IMR-90 (cell line): ENCODE data around the gene RIMS1. TPM values are rescaled to one million over a fixed set of nuclear protein-coding genes. Genes with fewer than 3 reads are reported as not detected.

Experiments
- ATAC-seq: fragments of 200-7000 bp; cut with Tn5 transposase; 2 replicates; pipeline ENCODE4 v1.9.1; 2020; ENCODE audit warnings: low read depth, mild to moderate bottlenecking, moderate library complexity
- BruUV-seq: library from RNA; stranded (reverse); fragments of 400-500 nt; replicated peaks from 2 replicates; lab custom pipeline; 2021; lab: Mats Ljungman, UMichigan
- CTCF ChIA-PET: fragments of 300-600 bp; formaldehyde crosslinking; extraction: SDS; loops from one replicate; lab custom pipeline; 2021; ENCODE audit warnings: antibody characterized with exemption; lab: Yijun Ruan, JAX
- POLR2A ChIA-PET: fragments of 300-600 bp; sonication (Branson Sonifier 250); formaldehyde crosslinking; loops from one replicate; lab custom pipeline; 2022; ENCODE audit warnings: antibody characterized with exemption; ENCODE audit not compliant: unreplicated experiment; lab: Charles Lee
- DNase-seq: peaks from one replicate; pipeline ENCODE4 v3.0.0; 2013
- H2AFZ ChIP-seq: replicated peaks from 2 replicates; pipeline ENCODE3; 2013; ENCODE audit warnings: low read length, mild to moderate bottlenecking; ENCODE audit not compliant: poor library complexity
- H2AK5ac ChIP-seq: 2 replicates; pipeline ENCODE4 v1.6.1; 2013; ENCODE audit warnings: low read depth, low read length, inconsistent platforms
- H2AK9ac ChIP-seq: replicated peaks from 2 replicates; pipeline ENCODE3; 2013; ENCODE audit warnings: mild to moderate bottlenecking, low read depth, low read length, moderate library complexity; ENCODE audit not compliant: poor library complexity
- H2BK120ac ChIP-seq: 2 replicates; pipeline ENCODE4 v1.6.1; 2013; ENCODE audit warnings: low read depth, low read length, inconsistent platforms
- H2BK15ac ChIP-seq: 3 replicates; pipeline ENCODE4 v1.6.1; 2013; ENCODE audit warnings: low read depth, low read length, inconsistent platforms
- H2BK20ac ChIP-seq: 2 replicates; pipeline ENCODE4 v1.6.1; 2013; ENCODE audit warnings: low read depth, mild to moderate bottlenecking, inconsistent platforms, low read length, moderate library complexity
- H2BK5ac ChIP-seq: 2 replicates; pipeline ENCODE4 v1.6.1; 2013; ENCODE audit warnings: mild to moderate bottlenecking, low read depth, low read length, inconsistent platforms; ENCODE audit not compliant: poor library complexity, severe bottlenecking
- H3K14ac ChIP-seq: replicated peaks from 2 replicates; pipeline ENCODE4 v1.6.1; 2013; ENCODE audit warnings: low read depth, low read length, inconsistent platforms
- H3K18ac ChIP-seq: 2 replicates; pipeline ENCODE4 v1.6.1; 2013; ENCODE audit warnings: low read depth, low read length, control low read depth
- H3K23ac ChIP-seq: 2 replicates; pipeline ENCODE4 v1.6.1; 2013; ENCODE audit warnings: low read depth, low read length, inconsistent platforms
- H3K27ac ChIP-seq: 2 replicates; pipeline ENCODE4 v1.5.1; 2013; ENCODE audit warnings: mild to moderate bottlenecking, control low read depth, low read length; ENCODE audit not compliant: insufficient read depth
- H3K27me3 ChIP-seq: 2 replicates; pipeline ENCODE4 v1.6.1; 2013; ENCODE audit warnings: low read length; ENCODE audit not compliant: control insufficient read depth, insufficient read depth
- H3K36me3 ChIP-seq: 2 replicates; pipeline ENCODE4 v1.6.1; 2013; ENCODE audit warnings: low read length, mixed read lengths; ENCODE audit not compliant: control insufficient read depth, insufficient read depth
- H3K4ac ChIP-seq: 2 replicates; pipeline ENCODE4 v1.6.1; 2013; ENCODE audit warnings: low read depth, low read length, inconsistent platforms
- H3K4me1 ChIP-seq: 2 replicates; pipeline ENCODE4 v1.6.1; 2013; ENCODE audit warnings: low read length, mixed read lengths; ENCODE audit not compliant: control insufficient read depth, insufficient read depth
- H3K4me2 ChIP-seq: 2 replicates; pipeline ENCODE4 v1.6.1; 2013; ENCODE audit warnings: low read depth, mild to moderate bottlenecking, control low read depth, low read length, moderate library complexity
- H3K4me3 ChIP-seq: 2 replicates; pipeline ENCODE4 v1.5.1; 2013; ENCODE audit warnings: low read depth, mild to moderate bottlenecking, control low read depth, low read length, moderate library complexity; ENCODE audit not compliant: insufficient read depth
- H3K56ac ChIP-seq: 2 replicates; pipeline ENCODE4 v1.6.1; 2013; ENCODE audit warnings: low read length, inconsistent platforms; ENCODE audit not compliant: insufficient read depth; ENCODE audit errors: extremely low read depth
- H3K79me1 ChIP-seq, 2 experiments: 2 replicates each; pipeline ENCODE4 v1.6.1; 2013; ENCODE audit warnings: low read length in 2 of 2, inconsistent platforms in 1 of 2, low read depth in 1 of 2
- H3K9ac ChIP-seq: 2 replicates; pipeline ENCODE4 v1.6.1; 2013; ENCODE audit warnings: low read depth, low read length, control low read depth
- H3K9me1 ChIP-seq: 2 replicates; pipeline ENCODE4 v1.6.1; 2013; ENCODE audit warnings: low read length, inconsistent platforms; ENCODE audit not compliant: insufficient read depth
- H3K9me3 ChIP-seq: 2 replicates; pipeline ENCODE4 v1.6.1; 2013; ENCODE audit warnings: low read length; ENCODE audit not compliant: control insufficient read depth, insufficient read depth
- H4K20me1 ChIP-seq: 2 replicates; pipeline ENCODE4 v1.6.1; 2013; ENCODE audit warnings: low read length, inconsistent platforms; ENCODE audit not compliant: insufficient read depth
- H4K5ac ChIP-seq: 2 replicates; pipeline ENCODE4 v1.6.1; 2013; ENCODE audit warnings: mild to moderate bottlenecking, low read depth, low read length, control low read depth
- H4K8ac ChIP-seq, 2 experiments: 2 replicates each; pipeline ENCODE4 v1.6.1; 2013; ENCODE audit warnings: low read depth in 2 of 2, low read length in 2 of 2, control low read depth in 1 of 2, inconsistent platforms in 1 of 2
- H4K91ac ChIP-seq: 2 replicates; pipeline ENCODE4 v1.6.1; 2013; ENCODE audit warnings: low read depth, low read length, inconsistent platforms; ENCODE audit not compliant: insufficient read depth
- CHD1 ChIP-seq: IDR thresholded peaks from 2 replicates; pipeline ENCODE4 v1.6.1; 2012; ENCODE audit warnings: low read depth, low read length, improper control_type of control experiment
- MAFK ChIP-seq: IDR thresholded peaks from 2 replicates; pipeline ENCODE4 v1.6.1; 2012; ENCODE audit warnings: low read depth, low read length, improper control_type of control experiment
- NFE2L2 ChIP-seq: fragments of 150-350 bp; IDR thresholded peaks from 2 replicates; pipeline ENCODE4 v1.6.1; 2016; ENCODE audit warnings: low read depth, mild to moderate bottlenecking, low read length
- POLR2A ChIP-seq: IDR thresholded peaks from 2 replicates; pipeline ENCODE4 v1.6.1; 2012; ENCODE audit warnings: mild to moderate bottlenecking, low read depth, low read length
- RAD21 ChIP-seq: IDR thresholded peaks from 2 replicates; pipeline ENCODE4 v1.6.1; 2012; ENCODE audit warnings: low read length, improper control_type of control experiment
- RCOR1 ChIP-seq: IDR thresholded peaks from 2 replicates; pipeline ENCODE4 v1.6.1; 2012; ENCODE audit warnings: mild to moderate bottlenecking, low read length, improper control_type of control experiment; ENCODE audit not compliant: insufficient replicate concordance
- SMC3 ChIP-seq: fragments of 150-350 bp; IDR thresholded peaks from 2 replicates; pipeline ENCODE4 v1.6.1; 2016; ENCODE audit warnings: low read depth, mild to moderate bottlenecking, antibody characterized with exemption, low read length, moderate library complexity
- WGBS, 2 experiments: methylation state at CpG; one replicate each; pipeline versions ENCODE4 v1.1.5 to v1.1.7; 2013; ENCODE audit warnings: missing lambda C conversion rate in 2 of 2; ENCODE audit not compliant: insufficient read length in 1 of 2; ENCODE audit errors: extremely low coverage in 2 of 2; 5-methylcytosine and 5-hydroxymethylcytosine counted together
- dilution Hi-C: fragments of 300-500 bp; cut with HindIII; formaldehyde crosslinking; loops from one replicate; pipeline ENCODE4 v1.14.3; 2018; ENCODE audit warnings: low sequenced_read_pairs; ENCODE audit not compliant: unreplicated experiment
- in situ Hi-C: fragments of 300-500 bp; cut with MboI; formaldehyde crosslinking; loops from 3 replicates; pipeline ENCODE4 v1.14.3; 2019; ENCODE audit warnings: low sequenced_read_pairs, inconsistent platforms, mixed read lengths
- intact Hi-C: fragments of 100-400 bp; cut with micrococcal nuclease; formaldehyde crosslinking; loops from 2 replicates; pipeline ENCODE4 v1.10.0; 2022
- polyA plus RNA-seq, 3 experiments: library from polyadenylated mRNA; depleted of rRNA; stranded (reverse); fragments of >200 nt; gene quantifications; 2 replicates each; pipeline ENCODE4 v1.2.3, GENCODE V29; 2012; ENCODE audit warnings: low replicate concordance in 1 of 3
- total RNA-seq: library from RNA; depleted of rRNA; stranded (reverse); fragments of >200 nt; gene quantifications from 2 replicates; pipeline ENCODE4 v1.2.3, GENCODE V29; 2012
- TF ChIP-seq, protein P1 (sequence below): conservative IDR thresholded peaks from 2 replicates; pipeline ENCODE4 v1.5.1; 2012; ENCODE audit warnings: mild to moderate bottlenecking, low read depth, low read length, improper control_type of control experiment
- TF ChIP-seq, protein P2 (sequence below): fragments of 150-350 bp; IDR thresholded peaks from 2 replicates; pipeline ENCODE4 v1.6.1; 2016; ENCODE audit warnings: low read depth, mild to moderate bottlenecking, low read length, moderate library complexity, borderline replicate concordance

Gene RIMS1
- total and polyA plus RNA-seq, 2 of the 4 experiments (the other 2 are of a cell fraction) = 0.44 to 3.8 TPM

DNA sequence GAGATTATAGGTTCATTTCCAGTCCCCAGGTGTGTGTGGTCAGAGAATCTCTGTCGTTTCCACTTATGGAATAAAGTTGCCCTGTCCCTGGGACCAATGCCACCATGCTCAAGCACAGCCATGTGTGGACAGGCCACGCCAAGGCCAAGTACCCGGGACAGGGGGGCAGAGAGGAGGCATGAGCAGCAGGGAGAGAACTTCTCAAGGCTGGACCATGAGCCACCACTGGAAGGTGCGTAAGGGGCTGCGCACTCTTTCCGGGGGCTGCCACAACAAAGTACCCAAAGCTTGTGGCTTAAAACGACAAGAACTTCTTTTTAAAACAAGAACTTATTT lies 526.3 kb downstream of the RIMS1 start:
- H4K20me1 ChIP-seq = no peaks in the 10 kb centered on the region
- dilution Hi-C loops (no loop called here), in situ Hi-C loops (loop anchor here (5.0 to 25.0 kb wide), 4 partner anchors 170 to 925 kb away; no protein-coding TSS in a partner anchor), intact Hi-C loops (loop anchor here (1.0 to 5.0 kb wide), 7 partner anchors 162 to 915 kb away; no protein-coding TSS in a partner anchor)
- BruUV-seq = no TSS peak
- H4K91ac ChIP-seq = peak overlapping the region; percentile 78
- peak overlapping the region; percentile 44; the same call in 1 of the 2 replicates for H3K14ac ChIP-seq
- no peak overlapping the region for H3K4me2 ChIP-seq
- no peak for DNase-seq
- H3K4me1 ChIP-seq = peaks cover 3% of the 10 kb centered on the region
- 0 out of 2 replicates have a peak overlapping the region, but pooled peaks have one; percentile 14 for H4K5ac ChIP-seq
- peak overlapping the region; percentile 49; the same call in 1 of the 3 replicates for H2BK15ac ChIP-seq
- ChIA-PET POLR2A (no interaction called here), CTCF (interaction anchor here (0.9 to 6.2 kb wide), 7 partner anchors 9 to 176 kb away, joined by 3 to 47 read pairs (median 5); no protein-coding TSS in a partner anchor)
- H3K4me3 ChIP-seq = no peak overlapping the region
- H3K27me3 ChIP-seq = no peaks in the 10 kb centered on the region
- H3K9me1 ChIP-seq = peaks cover 3% of the 10 kb centered on the region
- no peaks in the 10 kb centered on the region for H3K9me3 ChIP-seq
- H3K23ac ChIP-seq = no peak overlapping the region
- H2BK20ac ChIP-seq = peak overlapping the region; percentile 87
- peak overlapping the region; percentile 67 for H2AFZ ChIP-seq
- peak overlapping the region; percentile 83 for H2BK120ac ChIP-seq
- H3K36me3 ChIP-seq = no peaks in the 10 kb centered on the region
- no peaks in the 10 kb centered on the region for H3K79me1 ChIP-seq
- 97% methylated on average over 5 of the region's 7 CpGs; no CpG with 5 or more reads in 1 of the 2 experiments for WGBS, 2 experiments
- H2AK5ac ChIP-seq = peak overlapping the region; percentile 72
- H3K4ac ChIP-seq = peak overlapping the region; percentile 84
- peak overlapping the region; percentile 82 for H2AK9ac ChIP-seq
- no peak overlapping the region for H3K56ac ChIP-seq
- H4K8ac ChIP-seq = peak overlapping the region; percentile 48 to 55; a peak in 2 of 4 replicates
- no peak overlapping the region for H3K18ac ChIP-seq
- H2BK5ac ChIP-seq = peak overlapping the region; percentile 71
- H3K9ac ChIP-seq = no peak overlapping the region
- no peak overlapping the region for H3K27ac ChIP-seq
- no peak; the same call in 1 of the 2 replicates for ATAC-seq
- TF ChIP-seq CHD1 = no peak
- TF ChIP-seq POLR2A = no peak
- TF ChIP-seq, protein P1, sequence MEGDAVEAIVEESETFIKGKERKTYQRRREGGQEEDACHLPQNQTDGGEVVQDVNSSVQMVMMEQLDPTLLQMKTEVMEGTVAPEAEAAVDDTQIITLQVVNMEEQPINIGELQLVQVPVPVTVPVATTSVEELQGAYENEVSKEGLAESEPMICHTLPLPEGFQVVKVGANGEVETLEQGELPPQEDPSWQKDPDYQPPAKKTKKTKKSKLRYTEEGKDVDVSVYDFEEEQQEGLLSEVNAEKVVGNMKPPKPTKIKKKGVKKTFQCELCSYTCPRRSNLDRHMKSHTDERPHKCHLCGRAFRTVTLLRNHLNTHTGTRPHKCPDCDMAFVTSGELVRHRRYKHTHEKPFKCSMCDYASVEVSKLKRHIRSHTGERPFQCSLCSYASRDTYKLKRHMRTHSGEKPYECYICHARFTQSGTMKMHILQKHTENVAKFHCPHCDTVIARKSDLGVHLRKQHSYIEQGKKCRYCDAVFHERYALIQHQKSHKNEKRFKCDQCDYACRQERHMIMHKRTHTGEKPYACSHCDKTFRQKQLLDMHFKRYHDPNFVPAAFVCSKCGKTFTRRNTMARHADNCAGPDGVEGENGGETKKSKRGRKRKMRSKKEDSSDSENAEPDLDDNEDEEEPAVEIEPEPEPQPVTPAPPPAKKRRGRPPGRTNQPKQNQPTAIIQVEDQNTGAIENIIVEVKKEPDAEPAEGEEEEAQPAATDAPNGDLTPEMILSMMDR = no peak
- TF ChIP-seq, protein P2, sequence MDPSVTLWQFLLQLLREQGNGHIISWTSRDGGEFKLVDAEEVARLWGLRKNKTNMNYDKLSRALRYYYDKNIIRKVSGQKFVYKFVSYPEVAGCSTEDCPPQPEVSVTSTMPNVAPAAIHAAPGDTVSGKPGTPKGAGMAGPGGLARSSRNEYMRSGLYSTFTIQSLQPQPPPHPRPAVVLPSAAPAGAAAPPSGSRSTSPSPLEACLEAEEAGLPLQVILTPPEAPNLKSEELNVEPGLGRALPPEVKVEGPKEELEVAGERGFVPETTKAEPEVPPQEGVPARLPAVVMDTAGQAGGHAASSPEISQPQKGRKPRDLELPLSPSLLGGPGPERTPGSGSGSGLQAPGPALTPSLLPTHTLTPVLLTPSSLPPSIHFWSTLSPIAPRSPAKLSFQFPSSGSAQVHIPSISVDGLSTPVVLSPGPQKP = no peak
- TF ChIP-seq NFE2L2 = no peak
- no peak for TF ChIP-seq RCOR1
- TF ChIP-seq SMC3 = no peak
- no peak for TF ChIP-seq RAD21
- no peak for TF ChIP-seq MAFK
